Upper lobe of right lung (tissue), 1 donor: ENCODE data around the gene SLC25A29. TPM values are rescaled to one million over a fixed set of nuclear protein-coding genes. Genes with fewer than 3 reads are reported as not detected.
"Not testable (repeated sequence)": the region's sequence is repeated elsewhere in the genome, so short reads cannot be mapped to it uniquely, and the experiment has no call there.

Experiments
- ATAC-seq: fragments of 200-7000 bp; cut with Tn5 transposase; one replicate; pipeline ENCODE4 v1.9.1; 2020; ENCODE audit warnings: mild to moderate bottlenecking, moderate library complexity
- DNase-seq: peaks from one replicate; pipeline ENCODE4 v3.0.0-alpha.2; 2020
- H3K27ac ChIP-seq: fragments of 200-600 bp; one replicate; pipeline ENCODE4 v1.8.0; 2022
- H3K27me3 ChIP-seq: fragments of 200-600 bp; one replicate; pipeline ENCODE4 v1.8.0; 2022; ENCODE audit warnings: mild to moderate bottlenecking
- H3K36me3 ChIP-seq: fragments of 200-600 bp; one replicate; pipeline ENCODE4 v1.8.0; 2022
- H3K4me1 ChIP-seq: fragments of 200-600 bp; one replicate; pipeline ENCODE4 v1.8.0; 2022
- H3K4me3 ChIP-seq: fragments of 200-600 bp; one replicate; pipeline ENCODE4 v1.8.0; 2022; ENCODE audit warnings: mild to moderate bottlenecking
- H3K9me3 ChIP-seq: fragments of 200-600 bp; one replicate; pipeline ENCODE4 v1.8.0; 2022
- intact Hi-C: fragments of 100-400 bp; cut with DNase I; formaldehyde crosslinking; loops from one replicate; pipeline ENCODE4 v1.11.0; 2022
- total RNA-seq: library from RNA; stranded (reverse); fragmentation: NEBNext Ultra II Directional; extraction: Animal tissue kit (Norgen Biotek cat#: 25700); gene quantifications from one replicate; pipeline ENCODE4 v1.2.1, GENCODE V29; 2021
- TF ChIP-seq, protein P1 (sequence below): fragments of 200-600 bp; IDR thresholded peaks from one replicate; pipeline ENCODE4 v1.8.0; 2022; ENCODE audit warnings: antibody characterized with exemption
- donor health status: DM: no; HTN: yes; CAD: no; lungs with severe emphysema.

SLC25A29 gene
- total RNA-seq, 1 donor from 2014 or later, result 104 TPM

GRCh38 chr14:100291305-100292075 is 14.8 kb downstream of the SLC25A29 start:
- ATAC-seq (no peak), DNase-seq (peak; percentile 38)
- TF ChIP-seq, protein P1, sequence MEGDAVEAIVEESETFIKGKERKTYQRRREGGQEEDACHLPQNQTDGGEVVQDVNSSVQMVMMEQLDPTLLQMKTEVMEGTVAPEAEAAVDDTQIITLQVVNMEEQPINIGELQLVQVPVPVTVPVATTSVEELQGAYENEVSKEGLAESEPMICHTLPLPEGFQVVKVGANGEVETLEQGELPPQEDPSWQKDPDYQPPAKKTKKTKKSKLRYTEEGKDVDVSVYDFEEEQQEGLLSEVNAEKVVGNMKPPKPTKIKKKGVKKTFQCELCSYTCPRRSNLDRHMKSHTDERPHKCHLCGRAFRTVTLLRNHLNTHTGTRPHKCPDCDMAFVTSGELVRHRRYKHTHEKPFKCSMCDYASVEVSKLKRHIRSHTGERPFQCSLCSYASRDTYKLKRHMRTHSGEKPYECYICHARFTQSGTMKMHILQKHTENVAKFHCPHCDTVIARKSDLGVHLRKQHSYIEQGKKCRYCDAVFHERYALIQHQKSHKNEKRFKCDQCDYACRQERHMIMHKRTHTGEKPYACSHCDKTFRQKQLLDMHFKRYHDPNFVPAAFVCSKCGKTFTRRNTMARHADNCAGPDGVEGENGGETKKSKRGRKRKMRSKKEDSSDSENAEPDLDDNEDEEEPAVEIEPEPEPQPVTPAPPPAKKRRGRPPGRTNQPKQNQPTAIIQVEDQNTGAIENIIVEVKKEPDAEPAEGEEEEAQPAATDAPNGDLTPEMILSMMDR, result no peak
- peaks cover 12% of the 10 kb centered on the region for H3K36me3 ChIP-seq
- peaks cover 2% of the 10 kb centered on the region for H3K4me1 ChIP-seq
- no peak overlapping the region for H3K27ac ChIP-seq
- H3K9me3 ChIP-seq, result no peaks in the 10 kb centered on the region
- H3K27me3 ChIP-seq, result no peaks in the 10 kb centered on the region
- no peak overlapping the region for H3K4me3 ChIP-seq
- intact Hi-C loops, result no loop called here

DNA sequence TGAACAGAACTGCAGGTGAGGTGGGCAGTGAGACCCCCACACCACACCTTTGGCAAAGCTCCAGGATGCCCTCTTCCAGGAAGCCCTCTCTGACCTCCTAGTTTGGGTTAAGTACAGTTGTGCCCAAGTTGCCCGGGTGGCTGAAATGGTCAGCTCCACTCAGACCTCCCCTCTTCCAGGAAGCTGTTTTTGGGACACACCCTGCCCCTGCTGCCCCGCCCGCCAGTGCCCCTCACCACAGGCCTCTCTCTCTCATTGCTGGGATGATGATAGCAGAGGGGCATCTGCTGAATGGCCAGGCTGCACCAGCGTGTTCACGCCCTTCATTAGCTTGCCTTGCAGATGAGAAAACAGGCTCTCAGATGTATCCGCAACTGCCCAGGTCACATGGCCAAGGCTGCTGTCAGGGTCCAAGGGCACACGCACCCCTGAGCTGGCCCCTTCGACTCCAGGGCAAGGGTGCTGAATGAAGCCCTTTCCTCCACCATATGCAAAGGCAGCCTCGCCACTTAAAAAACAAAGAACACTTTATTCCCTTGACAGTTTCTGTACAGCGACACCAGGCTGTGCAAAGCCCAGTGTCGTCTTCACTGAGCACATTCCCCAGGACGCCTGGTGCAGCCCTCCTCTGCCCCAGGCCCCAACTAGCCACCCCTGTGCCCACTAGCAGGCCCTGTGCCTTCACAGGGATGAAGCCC is 15.5 kb downstream of the SLC25A29 start:
- H3K4me1 ChIP-seq, result peaks cover 3% of the 10 kb centered on the region
- DNase-seq (peak; percentile 40), ATAC-seq (no peak)
- H3K27me3 ChIP-seq, result no peaks in the 10 kb centered on the region
- H3K27ac ChIP-seq, result no peak overlapping the region
- no peak overlapping the region for H3K4me3 ChIP-seq
- no peaks in the 10 kb centered on the region for H3K9me3 ChIP-seq
- TF ChIP-seq, protein P1, result no peak
- H3K36me3 ChIP-seq, result peaks cover 11% of the 10 kb centered on the region
- intact Hi-C loops, result no loop called here

- H3K27ac ChIP-seq, result no peak overlapping the region
Observed at GRCh38 chr14:100289916-100290606, 16.2 kb downstream of the SLC25A29 start.

DNA sequence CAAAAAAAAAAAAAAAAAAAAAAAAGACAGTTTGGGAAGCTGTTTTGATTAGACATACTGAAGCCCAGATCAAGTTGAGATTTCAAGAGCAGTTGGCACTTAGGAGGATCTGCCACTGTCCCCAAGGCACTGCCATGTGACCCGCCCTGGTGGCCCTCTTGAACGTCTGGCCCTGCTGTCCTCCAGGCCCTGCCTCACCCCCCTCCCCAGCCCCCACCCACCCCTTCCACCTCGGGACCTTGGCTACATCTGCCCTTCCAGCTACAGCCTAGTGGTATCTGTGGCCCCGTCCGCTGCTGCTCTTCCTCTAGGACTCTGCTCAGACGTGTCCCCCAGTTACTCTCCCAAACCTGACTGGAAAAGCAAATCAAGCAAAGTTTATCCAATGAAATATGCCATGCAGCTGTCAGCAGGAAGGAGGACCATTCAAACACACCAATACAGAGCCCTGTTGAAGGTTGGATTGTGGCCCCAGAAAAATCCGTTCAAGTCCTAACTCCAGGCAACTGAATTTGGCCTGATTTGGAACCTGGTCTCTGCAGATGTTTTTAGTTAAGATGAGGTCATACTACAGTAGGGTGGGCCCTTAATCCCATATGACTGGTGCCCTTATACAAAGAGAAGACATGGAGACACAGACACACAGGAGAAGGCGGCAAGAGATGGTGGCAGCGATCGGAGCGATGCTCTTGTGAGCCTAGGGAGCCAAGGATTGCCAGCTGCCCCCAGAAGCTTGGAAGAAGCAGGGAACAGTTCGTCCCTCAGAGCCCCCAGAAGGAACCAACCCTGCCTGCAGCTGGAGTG is 17.7 kb downstream of the SLC25A29 start:
- intact Hi-C loops, result no loop called here
- Histone ChIP-seq H3K4me3 (no peak overlapping the region), H3K27me3 (no peaks in the 10 kb centered on the region), H3K27ac (no peak overlapping the region), H3K4me1 (peaks cover 14% of the 10 kb centered on the region), H3K9me3 (no peaks in the 10 kb centered on the region), H3K36me3 (peaks cover 7% of the 10 kb centered on the region)
- DNase-seq, result peak; percentile 46
- TF ChIP-seq, protein P1, result no peak
- ATAC-seq, result no peak

More at GRCh38 chr14:100289916-100290606, 16.2 kb downstream of the SLC25A29 start:
- peak; percentile 43 for DNase-seq
- peaks cover 4% of the 10 kb centered on the region for H3K4me1 ChIP-seq
- ATAC-seq, result no peak
- H3K27me3 ChIP-seq, result no peaks in the 10 kb centered on the region
- intact Hi-C loops, result no loop called here
- peaks cover 7% of the 10 kb centered on the region for H3K36me3 ChIP-seq
- no peak overlapping the region for H3K4me3 ChIP-seq
- TF ChIP-seq, protein P1, result no peak
- no peaks in the 10 kb centered on the region for H3K9me3 ChIP-seq

GRCh38 chr14:100287998-100288295 is 18.3 kb downstream of the SLC25A29 start:
- peaks cover 18% of the 10 kb centered on the region for H3K4me1 ChIP-seq
- H3K27me3 ChIP-seq, intact Hi-C loops, DNase-seq, H3K36me3 ChIP-seq, H3K9me3 ChIP-seq, ATAC-seq, H3K27ac ChIP-seq, H3K4me3 ChIP-seq: not testable (repeated sequence)
